LNCaP clone FGC (cell line): Measurements from ENCODE around the gene XXYLT1.
"Not testable (repeated sequence)": the region's sequence is repeated elsewhere in the genome, so short reads cannot be mapped to it uniquely, and the experiment has no call there.

Experiments used
- DNase-seq: peaks from one replicate; pipeline ENCODE4 v3.0.0-alpha.2; 2011; ENCODE audit warnings: low read depth
- H3K4me3 ChIP-seq: 2 replicates; pipeline ENCODE4 v1.5.1; 2011; ENCODE audit warnings: mild to moderate bottlenecking, low read depth, low read length, control low read depth
- CTCF ChIP-seq: IDR thresholded peaks from 2 replicates; pipeline ENCODE4 v1.5.1; 2012; ENCODE audit warnings: mild to moderate bottlenecking; ENCODE audit not compliant: control insufficient read depth, insufficient read depth; ENCODE audit errors: extremely low read depth

The XXYLT1 gene

GRCh38 chr3:195297446-195297845 is 26.5 kb upstream of the XXYLT1 start:
- TF ChIP-seq CTCF: no peak
- no peak for DNase-seq
- H3K4me3 ChIP-seq: no peak overlapping the region

- H3K4me3 ChIP-seq: no peak overlapping the region
- no peak for DNase-seq
- TF ChIP-seq CTCF: no peak
Measured at GRCh38 chr3:195296662-195297061, 25.7 kb upstream of the XXYLT1 start.

GRCh38 chr3:195291121-195291520 is 20.2 kb upstream of the XXYLT1 start:
- no peak for TF ChIP-seq CTCF
- no peak for DNase-seq
- no peak overlapping the region for H3K4me3 ChIP-seq

GRCh38 chr3:195290643-195291042 is 19.7 kb upstream of the XXYLT1 start:
- not testable (repeated sequence) for H3K4me3 ChIP-seq, DNase-seq

GRCh38 chr3:195286115-195286872 is 15.3 kb upstream of the XXYLT1 start:
- no peak overlapping the region for H3K4me3 ChIP-seq
- DNase-seq: no peak
- no peak for TF ChIP-seq CTCF

- TF ChIP-seq CTCF: no peak
- no peak for DNase-seq
- no peak overlapping the region for H3K4me3 ChIP-seq
Measured at GRCh38 chr3:195285372-195285771, 14.4 kb upstream of the XXYLT1 start.

- no peak for DNase-seq
- no peak for TF ChIP-seq CTCF
- no peak overlapping the region for H3K4me3 ChIP-seq
Measured at GRCh38 chr3:195284842-195285241, 13.9 kb upstream of the XXYLT1 start.
